NOMO-1 treated with dmso at 0.1 percent for 144 hours (cell line): ENCODE data around the gene EFNA2.
"Not testable (repeated sequence)": the region's sequence is repeated elsewhere in the genome, so short reads cannot be mapped to it uniquely, and the experiment has no call there.

Experiments used
- DNase-seq: peaks from one replicate; lab custom pipeline; 2025; ENCODE audit not compliant: unreplicated experiment; lab: John Stamatoyannopoulos, UW

Gene EFNA2

DNA sequence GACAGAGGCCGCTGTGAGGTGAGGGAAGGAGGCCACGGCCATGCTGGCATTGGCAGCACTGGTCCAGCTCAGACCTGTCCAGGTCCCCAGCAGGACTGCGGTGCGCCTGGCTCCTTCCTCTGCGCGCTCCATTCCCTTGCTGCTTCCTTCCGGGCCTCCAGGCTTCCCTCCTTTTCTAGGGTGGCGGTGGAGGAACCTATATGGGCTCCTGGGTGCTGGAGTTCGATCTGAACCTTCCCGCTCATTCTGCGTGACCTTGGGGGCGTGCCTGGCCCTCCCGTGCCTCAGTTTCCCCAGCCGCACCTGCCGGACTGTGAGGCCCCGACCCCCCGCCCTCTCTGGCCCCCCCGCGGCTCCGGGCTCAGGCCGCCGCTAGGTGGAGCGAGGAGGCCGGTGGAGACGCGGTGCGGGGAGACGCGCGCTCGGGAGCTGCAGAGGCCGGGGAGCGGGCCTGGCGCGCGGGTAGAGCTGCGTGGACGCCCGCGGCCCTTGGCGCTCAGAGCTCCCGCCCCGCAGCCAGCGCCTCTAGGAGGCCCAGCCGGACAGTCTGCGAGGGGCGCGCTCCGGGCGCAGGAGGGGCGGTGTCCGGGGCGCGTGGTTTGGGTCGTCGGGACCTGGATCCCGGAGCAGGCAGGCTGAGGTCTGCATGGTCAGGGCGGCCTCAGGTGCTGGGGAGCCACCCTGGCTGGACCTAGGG, 29.9 kb downstream of the EFNA2 start:
- no peak for DNase-seq

DNA sequence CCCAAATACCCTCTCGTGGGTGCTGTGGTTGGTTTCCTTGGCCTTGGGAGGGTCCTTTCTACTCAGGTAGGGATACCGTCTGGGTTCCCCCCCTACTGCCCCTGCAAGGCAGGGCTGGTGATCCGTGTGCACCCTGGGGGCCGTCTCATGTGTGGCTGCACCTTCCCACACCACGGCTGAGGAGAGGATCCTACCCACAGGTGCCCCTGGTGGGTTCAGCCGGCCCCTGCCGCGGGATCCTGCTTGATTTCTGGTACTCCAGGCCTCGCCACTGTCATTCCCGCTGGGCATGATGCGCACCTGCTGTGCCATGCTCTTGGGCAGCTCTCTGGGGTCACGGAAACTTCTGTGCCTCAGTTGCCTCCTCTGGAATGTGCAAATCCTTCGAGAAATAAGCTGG, 30.8 kb downstream of the EFNA2 start:
- DNase-seq: no peak

DNA sequence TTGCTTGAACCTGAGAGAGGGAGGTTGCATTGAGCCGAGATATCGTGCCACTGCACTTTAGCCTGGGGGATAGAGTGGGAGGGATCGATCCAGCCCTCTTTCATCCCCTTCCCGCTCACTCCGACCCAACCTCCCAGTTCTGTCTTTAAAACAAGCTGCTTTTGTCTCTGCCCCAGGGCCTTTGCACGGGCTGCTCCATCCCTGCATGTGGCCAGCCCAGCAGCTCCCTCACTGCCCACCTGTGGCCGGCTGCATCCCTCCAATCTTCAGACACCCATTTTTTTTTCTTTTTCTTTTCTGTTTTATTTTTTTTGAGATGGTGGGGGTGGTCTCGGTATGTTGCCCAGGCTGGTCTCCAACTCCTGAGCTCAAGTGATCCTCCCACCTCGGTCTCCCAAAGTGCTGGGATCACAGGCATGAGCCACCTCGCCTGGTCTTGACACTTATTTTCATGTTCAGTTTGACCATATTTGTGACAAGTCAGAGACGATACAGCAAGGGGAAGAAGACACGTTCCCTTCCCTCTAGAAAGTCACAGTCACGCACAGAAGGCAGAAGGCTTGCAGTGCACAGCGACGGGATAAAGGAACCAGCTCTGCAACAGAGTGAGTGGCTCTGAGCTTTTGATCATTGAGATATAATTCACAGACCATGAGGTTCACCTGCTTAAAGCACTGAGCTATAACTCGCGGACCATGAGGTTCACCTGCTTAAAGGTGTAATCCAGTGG, 31.8 kb downstream of the EFNA2 start:
- DNase-seq: no peak

- no peak for DNase-seq
These were observed 33.2 kb downstream of the EFNA2 start for GRCh38 chr19:1318678-1319471.

GRCh38 chr19:1320282-1320650, 34.6 kb downstream of the EFNA2 start:
- not testable (repeated sequence) for DNase-seq

DNA sequence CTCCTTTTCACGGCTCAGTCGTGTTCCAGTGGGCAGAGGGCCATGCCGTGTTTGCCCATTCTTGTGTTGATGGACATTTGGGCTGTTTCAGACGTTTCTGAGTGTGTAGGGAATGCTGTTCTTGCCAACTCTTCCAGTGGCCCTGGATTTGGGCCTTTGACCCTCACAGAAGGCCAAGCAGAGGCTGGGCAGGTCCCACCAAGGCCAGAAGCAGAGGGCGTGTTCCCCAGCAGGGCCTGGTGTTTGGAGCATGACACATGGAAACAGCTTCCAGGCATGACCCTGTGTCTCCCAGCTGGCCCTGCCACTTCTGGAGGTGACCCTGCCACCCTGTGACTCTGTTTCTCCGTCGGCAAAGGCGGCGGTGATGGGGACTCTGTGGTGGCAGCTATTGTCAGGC, 35.9 kb downstream of the EFNA2 start:
- DNase-seq: no peak

DNA sequence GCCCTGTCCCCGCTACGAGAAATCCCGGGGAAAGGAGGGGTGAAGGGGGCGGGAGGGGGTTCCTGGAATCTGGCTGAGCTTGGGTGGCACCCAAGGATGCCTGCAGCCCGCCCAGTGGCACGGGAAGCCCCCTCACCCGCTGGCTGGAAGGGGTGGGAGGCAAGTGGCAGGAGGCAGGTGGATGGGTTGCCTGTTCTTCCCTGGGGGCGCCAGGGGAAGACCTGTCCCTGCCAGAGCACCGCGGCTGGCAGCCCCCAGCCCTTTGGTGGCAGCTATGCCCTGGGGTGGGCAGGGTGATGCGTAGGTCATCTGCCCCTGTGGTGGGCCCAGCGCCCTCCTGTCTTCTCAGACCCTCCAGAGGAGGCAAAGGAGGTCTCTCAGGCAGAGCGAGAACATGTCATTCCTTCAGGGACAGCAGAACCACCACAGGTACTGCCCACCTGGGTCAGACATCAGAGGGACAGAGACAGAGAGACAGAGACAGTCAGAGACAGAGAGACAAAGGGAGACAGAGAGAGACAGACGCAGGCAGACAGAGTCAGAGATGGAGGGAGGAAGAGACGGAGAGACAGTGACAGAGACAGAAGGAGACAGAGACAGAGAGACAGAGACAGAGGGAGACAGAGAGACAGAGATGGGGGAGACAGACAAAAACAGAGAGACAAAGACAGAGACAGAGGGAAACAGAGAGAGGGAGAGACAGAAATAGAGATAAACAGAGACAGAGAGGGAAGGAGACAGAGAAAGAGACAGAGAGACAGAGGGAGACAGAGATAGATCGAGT, 36.7 kb downstream of the EFNA2 start:
- DNase-seq: no peak

GRCh38 chr19:1324249-1324805, 38.7 kb downstream of the EFNA2 start:
- no peak for DNase-seq

- no peak for DNase-seq
These were observed 39.3 kb downstream of the EFNA2 start for GRCh38 chr19:1324806-1325567.

DNA sequence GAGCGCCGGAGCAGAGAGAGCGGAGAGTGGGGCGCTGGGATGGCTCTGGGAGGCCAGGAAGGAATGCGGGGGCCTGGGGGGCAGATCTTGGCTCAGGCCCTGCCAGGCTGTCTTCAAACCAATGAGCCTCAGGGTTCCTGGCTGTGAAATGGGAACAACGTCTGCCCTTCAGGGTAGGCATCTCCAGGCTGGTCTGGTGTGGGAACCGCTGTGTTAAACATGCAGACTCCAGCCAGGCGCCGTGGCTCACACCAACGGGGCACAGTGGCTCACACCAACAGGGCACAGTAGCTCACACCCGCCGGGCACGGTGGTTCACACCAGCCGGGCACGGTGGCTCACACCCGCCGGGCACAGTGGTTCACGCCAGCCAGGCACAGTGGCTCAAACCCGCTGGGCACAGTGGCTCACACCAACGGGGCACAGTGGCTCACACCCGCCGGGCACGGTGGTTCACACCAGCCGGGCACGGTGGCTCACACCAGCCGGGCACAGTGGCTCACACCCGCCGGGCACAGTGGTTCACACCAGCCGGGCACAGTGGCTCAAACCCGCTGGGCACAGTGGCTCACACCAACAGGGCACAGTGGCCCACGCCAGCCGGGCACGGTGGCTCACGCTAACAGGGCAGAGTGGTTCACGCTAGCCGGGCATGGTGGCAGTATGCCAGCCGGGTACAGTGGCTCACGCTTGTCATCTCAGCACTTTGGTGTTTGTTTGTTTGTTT, 40.1 kb downstream of the EFNA2 start:
- DNase-seq: no peak

DNA sequence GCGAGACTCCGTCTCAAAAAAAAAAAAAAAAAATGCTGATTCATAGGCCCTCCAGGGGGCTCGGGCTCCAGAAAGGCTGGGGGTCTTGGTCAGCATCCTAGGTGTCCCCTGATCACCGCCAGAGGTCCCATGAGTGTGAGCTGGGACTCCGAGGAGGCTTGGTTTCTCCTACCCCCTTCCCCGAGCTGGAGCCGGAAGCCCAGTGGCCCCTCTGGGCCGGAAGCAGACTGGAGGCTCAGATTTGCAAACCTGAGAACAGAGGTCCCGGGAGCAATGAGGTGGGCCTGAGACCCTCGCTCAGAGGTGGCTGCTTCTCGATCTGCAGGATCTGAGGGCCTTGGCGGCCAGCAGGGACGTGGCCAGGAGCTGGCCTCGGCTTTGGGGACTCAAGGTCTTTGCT, 41.5 kb downstream of the EFNA2 start:
- no peak for DNase-seq

DNA sequence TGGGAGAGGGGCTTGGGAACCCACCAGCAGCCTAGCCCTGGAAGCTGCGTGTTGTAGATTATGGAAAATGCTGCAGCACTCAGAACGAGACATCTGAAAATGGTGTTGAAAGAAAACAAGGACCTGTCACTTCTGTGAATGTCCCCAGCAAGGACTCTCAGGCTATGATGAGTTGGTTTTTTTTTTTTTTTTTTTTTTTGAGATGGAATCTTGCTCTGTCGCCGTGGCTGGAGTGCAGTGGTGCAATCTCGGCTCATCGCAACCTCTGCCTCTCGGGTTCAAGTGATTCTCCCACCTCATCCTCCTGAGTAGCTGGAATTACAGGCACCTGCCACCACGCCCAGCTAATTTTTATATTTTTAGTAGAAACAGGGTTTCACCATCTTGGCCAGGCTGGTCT, 46.5 kb downstream of the EFNA2 start:
- not testable (repeated sequence) for DNase-seq

- no peak for DNase-seq
These were observed 50.5 kb downstream of the EFNA2 start for GRCh38 chr19:1336079-1336684.

DNA sequence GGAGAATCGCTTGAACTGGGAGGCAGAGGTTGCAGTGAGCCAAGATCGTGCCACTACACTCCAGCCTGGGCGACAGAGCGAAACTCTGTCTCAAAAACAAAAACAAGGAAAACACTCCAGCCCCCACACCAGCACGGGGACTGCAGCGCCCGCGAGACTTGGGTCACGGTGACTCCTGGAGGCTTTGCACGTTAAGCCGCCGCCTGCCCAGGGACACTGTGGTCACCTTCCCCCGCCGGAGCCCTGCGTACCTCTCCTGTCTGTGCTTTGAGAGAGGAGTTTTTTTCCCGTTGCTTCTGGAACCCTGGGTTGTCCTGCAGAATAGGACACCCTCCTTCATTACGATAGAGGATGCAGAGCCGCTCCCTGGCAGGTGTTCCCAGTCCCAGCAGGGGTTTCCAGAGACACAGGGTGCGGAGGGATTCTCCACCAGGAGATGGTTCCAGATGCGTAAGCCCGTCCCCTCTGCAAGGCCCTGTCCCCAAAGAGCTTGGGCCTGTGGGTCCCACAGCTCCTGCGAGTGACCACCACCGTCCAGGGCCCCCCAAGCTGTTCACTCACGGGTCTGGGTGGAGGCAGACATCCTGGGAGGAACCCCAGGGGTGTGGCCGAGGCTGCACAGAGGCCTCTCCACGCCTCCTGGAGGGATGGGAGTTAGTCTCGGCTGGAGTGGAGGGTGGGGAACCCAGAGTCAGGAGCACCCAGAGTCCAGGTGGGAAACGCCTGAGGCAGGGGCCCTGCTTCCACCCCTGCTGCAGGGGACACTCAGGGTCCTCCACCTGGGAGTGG, 55.2 kb downstream of the EFNA2 start:
- no peak for DNase-seq

DNA sequence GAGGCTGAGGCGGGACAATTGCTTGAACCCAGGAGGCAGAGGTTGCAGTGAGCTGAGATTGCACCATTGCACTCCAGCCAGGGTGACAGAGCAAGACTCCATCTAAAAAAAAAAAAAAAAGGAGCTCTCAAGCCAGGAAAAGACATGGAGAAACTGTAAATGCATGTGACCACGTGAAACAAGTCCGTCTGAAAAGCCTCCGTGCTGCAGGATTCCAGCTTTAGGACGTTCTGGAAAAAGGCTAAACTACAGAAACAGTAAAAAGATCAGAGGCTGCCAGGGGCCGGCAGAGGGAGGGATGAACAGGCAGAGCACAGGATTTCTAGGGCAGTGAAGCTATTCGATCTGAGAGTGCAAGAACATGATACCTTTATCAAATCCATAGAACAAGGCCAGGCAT, 57.4 kb downstream of the EFNA2 start:
- DNase-seq: no peak

GRCh38 chr19:1349211-1349610, 63.5 kb downstream of the EFNA2 start:
- no peak for DNase-seq

DNA sequence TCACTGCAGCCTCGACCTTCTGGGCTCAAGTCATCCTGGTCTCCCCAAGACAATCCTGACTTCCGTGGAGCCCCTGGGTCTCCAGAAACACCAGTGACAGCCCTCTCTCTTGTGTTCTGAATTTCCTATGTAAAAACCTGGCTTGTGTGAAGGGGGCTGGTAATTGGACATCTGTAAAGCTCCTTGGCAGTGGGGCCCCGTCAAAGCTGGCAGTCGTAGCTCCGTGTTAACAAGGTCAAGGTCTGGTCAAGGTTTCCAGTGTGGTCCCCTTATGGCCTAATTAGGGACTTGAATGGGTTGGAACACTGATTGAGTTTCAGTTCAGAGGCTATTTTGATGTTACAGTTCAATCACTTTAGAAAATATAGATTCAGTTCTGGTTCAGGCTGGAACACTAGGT, 65.2 kb downstream of the EFNA2 start:
- DNase-seq: no peak
